Measurements from ENCODE around the gene GALNT9.
"Not testable (repeated sequence)": the region's sequence is repeated elsewhere in the genome, so short reads cannot be mapped to it uniquely, and the experiment has no call there.

Gene GALNT9

GRCh38 chr12:132358241-132359225, 29.1 kb upstream of the GALNT9 start:
- DNase-seq = not testable (repeated sequence)

- DNase-seq = no peak
Measured at GRCh38 chr12:132357623-132358186, 28.3 kb upstream of the GALNT9 start.

GRCh38 chr12:132356691-132357622, 27.6 kb upstream of the GALNT9 start:
- DNase-seq = no peak

DNA sequence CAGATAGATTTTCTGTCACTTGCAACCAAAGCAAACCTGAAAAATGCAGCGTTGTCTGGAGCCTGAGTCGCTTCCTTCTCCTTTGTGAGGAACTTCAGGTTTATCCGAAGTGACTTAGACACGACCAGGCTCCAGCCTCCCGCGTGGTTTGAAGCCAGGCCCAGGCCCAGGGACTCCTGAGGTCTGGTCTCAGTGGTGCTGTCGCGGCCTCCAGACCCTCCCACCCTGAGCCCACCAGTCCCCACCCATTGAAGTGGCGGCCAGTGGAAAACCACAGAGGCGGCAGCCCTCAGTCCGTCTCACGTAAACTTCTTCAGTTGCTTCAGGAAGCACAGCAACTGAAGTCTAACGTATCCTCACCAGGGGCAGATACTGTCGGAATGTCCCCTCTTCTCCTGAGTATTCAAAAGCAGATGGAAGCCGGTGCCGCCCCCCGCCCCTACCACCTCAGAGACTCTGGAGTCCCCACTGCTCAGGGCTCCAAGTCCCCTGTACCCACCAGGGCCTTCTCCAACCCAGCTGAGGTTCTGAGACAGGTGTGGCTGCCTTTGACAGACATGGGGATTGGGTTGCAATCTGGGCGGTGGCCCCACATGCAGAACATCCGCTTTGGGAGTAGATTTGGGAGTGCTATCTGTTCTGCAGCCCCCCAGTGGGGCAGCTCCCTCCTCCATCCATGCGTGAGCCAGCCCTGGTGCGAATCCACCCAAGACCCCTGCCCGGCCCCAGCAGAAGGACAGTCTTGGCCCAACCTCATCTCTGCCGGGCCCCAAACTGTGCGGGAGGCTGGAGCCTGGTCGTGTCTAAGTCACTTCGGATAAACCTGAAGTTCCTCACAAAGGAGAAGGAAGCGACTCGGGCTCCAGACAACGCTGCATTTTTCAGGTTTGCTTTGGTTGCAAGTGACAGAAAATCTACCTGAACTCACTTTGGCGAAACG, 26.6 kb upstream of the GALNT9 start:
- no peak for DNase-seq

DNA sequence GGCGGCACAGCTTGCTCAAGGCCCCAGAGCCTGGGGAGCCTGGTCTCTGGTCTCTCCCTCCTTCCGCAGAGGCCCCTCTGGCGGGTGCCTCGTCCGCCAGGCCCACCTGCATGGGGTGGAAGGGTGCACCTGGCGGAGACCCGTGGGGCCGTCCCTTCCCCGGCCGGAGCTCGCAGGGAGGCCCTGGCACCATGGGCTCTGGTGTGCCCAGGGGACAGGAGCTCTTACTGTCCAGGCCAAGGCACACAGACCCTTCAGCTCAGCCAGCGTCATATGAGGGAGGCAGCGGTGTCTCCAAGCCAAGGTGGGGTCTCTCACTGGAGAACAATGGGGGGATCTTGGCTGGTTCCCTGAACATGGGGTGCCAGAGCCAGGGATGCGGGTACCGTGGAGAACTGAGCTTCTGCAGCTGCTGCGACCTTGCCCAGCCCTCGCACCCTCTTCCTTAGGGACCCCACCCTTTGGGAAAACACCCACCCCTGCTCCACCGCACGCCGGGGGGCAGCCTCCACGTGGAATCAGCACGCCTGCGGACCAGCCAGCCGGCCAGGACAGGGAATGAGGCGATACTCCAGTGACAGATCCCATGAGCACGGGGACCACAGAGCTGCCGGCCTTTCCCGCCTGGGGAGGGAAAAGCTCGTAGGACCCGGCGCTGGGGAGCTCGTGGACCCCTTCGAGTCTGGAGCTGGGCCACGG, 25.7 kb upstream of the GALNT9 start:
- no peak for DNase-seq

DNA sequence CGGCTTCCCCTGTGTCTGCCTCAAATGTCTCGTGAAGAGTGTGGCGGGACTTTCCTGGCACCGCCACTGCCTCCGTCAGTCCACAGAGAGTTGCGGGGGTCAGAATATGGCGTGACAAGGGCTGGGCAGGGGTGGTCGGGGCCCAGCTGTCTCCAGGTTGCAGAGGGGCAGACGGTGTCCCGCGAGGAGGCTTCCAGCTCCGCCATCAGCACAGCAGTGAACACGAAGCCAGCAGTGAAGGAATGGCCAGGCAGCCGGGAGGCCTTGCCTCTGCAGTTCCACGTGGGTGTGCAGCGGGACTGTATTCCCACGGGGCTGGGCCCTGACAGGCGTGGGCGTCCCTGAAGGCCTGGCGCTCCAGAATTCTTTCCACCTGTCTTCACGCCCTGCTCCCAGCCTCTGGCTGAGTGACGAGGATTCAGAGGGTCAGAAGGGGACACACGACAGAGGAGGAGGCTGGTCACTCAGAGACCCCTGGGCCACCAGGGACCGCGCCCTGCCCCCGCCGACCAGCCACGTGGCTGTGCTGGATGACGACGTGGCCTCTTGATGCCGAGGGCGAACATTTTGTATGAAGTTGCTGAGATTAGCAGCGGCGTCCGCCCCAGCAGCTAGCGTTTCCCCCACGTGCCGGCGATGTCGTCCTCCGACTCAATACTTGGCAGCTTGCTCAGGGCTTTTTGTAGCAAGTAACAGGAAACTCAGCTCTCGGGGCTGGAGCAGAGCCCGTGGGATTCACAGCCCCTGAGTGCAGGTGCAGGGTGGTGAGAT, 25.0 kb upstream of the GALNT9 start:
- DNase-seq = no peak

DNA sequence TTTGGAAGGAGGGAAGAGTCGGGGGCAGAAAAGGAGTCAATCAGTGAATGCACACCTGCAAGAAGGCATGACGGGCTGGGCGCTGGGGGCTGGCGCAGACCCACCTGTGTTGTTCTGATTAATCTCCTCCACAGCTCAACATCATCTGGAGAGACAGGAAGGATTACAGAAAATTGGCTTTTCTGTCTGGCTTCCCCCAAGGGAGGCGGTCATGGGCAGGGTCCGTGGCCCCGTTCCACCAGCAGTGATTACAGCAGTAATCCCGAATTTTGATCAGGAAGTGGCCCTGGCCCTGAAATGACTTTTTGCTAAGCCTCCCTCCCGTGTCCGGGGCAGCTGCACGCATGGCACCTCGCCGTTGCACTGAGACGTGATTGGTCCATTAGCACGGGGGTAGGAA, 24.4 kb upstream of the GALNT9 start:
- no peak for DNase-seq

DNA sequence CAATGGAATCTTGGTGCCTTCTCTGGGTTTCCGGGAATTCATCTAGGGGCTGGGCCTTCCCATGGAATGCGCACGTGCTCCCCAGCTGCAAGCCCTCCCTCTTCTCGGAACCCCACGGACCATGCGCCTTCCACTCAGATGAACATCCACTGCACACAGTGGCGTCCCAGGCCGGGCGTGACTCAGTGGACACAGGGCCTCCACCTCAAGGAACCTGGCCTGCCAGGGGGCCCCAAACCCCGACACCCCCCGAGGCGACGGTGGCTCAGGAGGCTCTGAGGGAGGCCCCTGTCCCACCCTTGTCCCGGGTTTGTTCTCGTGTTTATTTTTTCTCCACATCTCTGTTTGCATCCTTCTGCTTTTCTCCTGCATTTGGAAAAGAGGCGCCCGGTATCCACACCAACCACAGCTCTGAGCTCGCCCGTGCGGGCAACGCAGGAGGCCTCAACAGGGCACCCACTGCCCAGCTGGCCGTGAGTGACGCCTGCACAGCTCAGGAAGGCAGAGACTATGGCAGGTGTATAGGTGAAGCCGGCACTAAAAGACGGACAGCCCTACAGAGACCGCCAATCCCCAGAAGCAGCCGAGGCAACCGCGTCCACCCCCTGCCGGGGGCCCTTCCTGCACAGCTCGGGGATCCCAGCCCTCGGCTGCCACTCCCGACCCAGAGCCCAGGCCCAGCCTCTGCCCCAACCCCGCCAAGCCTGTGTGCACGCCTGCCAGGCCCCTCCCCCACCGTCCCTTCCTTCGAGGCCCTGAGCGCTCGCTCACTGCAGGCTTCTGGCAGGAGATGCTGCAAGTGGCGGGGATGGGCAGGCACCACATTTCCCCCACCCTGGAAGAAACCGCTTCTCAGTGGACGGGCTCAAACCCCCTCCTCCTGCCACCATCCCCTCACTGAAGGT, 23.8 kb upstream of the GALNT9 start:
- no peak for DNase-seq

- no peak for DNase-seq
Measured at GRCh38 chr12:132351751-132352495, 22.5 kb upstream of the GALNT9 start.

DNA sequence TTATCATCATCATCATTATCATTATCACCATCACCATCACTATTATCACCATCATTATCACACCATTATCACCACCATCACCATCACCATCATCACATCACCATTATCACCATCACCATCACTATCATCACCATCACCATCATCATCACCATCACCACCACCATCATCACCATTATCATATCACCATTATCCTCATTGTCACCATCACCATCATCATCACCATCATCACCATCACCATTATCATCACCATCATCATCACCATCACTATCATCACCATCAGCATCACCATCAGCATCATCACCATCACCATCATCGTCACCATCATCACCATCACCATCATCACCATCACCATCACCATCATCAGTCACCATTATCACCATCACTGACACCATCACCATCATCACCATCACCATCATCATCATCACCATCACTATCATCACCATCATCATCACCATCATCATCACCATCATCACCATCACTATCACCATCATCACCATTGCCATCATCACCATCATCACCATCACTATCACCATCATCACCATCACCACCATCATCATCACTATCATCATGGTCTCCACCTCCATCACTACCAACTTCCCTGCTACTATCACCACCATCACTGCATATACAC, 20.2 kb upstream of the GALNT9 start:
- no peak for DNase-seq

- DNase-seq = no peak
Measured at GRCh38 chr12:132348176-132348575, 18.8 kb upstream of the GALNT9 start.

DNA sequence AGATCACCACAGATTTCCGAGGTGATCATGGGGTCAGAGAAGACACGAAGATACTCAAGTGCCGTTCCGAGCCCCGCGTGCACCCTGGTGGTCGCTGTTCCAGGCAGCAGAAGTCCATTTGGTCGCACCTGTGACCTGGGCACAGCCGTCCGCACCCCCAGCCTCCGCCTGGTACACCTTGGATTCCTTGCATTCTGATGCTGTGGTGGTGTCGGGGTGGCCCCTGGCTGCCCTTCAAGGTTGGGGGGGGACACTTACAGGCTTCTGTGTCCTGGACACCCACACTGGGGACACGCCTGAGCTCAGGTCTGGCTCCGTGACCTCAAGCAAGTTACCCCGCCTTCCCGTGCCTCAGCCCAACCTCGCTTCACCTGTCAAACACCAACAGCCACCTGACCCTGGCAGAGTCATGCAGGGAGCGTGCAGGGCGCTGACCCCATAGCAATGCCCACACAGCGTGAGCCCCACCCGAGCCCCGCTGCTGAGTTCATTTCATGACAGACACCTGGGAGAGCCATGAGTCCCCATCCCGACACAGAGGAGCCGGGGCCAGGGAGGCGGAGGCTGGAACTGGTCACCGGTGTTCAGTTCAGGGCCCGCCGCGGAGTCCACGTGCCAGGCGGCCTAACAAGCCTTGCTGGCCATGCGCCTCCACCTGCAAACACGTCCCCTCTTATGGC, 17.9 kb upstream of the GALNT9 start:
- DNase-seq = no peak

GRCh38 chr12:132346471-132347175, 17.2 kb upstream of the GALNT9 start:
- DNase-seq = no peak

- DNase-seq = no peak
Measured at GRCh38 chr12:132345561-132346200, 16.3 kb upstream of the GALNT9 start.

DNA sequence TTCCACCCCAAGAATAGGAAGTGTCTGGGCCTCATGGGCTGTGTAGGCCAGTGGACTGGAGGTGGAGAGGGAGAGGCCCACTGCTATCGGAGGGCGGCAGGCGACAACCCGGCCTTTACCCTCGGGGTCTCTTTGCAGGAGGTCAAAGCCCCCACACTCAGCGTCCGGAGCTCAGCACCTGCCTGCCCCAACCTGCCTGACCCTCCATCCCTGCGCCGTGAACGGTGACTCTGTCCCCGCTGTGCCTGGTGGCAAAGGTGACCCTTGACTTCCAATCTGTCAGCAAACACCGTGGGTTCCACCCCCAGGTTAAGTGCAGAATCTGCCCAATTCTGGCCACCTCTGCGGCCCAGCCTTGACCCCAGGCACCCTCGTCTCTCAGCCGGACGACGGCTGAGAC, 15.7 kb upstream of the GALNT9 start:
- no peak for DNase-seq

DNA sequence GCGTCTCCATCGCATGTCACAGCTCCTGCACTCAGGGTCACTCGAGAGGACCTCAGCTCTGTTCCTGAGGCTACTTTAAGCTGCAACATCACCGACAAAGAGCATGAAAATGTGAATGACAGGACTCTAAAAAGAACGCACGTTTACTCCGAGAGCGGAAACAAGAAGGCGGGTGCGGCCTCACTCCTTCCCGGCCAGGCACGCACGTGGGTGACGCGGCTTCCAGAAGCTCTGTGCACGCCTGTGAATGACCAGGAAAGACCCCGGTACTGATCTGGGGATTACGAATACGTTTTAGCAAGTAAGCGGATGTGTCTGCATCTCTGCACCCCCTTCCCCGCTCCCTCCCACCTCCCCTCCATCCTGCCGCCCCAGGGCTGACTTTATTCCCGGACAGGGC, 15.2 kb upstream of the GALNT9 start:
- DNase-seq = no peak

Measured in activated CD4-positive, CD25-positive, alpha-beta regulatory T cell treated with anti-CD3 and anti-CD28 coated beads, Interleukin-2, amount 50 U/mL, for 72 hours (primary cell).